Ramos (cell line): ENCODE results near the gene SDK2.

Experiments
- in situ Hi-C: fragments of 300-500 bp; cut with MboI; formaldehyde crosslinking; loops from one replicate; pipeline ENCODE4 v1.14.3; 2022; ENCODE audit warnings: low sequenced_read_pairs; ENCODE audit not compliant: unreplicated experiment

Gene SDK2

DNA sequence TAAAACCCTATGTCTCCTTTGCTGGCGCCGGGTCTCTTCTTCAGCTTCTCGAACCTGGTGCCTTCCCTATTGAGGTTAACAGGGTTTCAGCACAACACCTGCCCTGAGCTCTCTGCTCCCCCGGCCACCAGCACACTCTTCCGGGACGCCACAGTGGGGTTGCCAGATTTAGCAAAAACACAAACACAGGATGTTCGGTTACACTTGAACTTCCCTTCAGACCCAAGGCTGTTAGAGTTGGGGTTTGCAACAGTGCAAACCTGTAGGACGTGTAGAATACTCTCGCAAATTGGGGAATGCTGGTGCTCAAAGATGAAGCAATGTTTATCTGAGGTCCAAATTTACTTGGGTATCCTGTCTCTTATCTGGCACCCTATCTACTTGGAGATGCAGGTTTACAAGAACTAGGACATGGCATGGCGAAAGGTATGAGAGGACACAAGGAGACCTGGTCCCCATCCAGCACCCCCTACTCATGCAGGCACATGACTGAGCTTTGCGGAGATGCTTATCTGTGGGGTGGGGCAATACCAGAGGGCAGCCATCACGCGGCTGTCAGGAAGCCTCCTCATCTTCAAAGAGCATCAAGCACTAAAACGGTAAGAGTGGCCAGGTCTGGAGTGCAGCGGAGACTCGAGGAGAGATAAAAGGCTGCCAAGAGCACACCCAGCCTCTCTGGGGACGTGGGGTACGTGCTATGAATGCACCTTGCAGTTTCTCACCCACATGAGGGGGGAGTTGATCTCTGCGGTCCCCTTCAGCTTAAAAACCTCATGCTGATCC lies 52.8 kb downstream of the SDK2 start:
- in situ Hi-C loops: no loop called here

DNA sequence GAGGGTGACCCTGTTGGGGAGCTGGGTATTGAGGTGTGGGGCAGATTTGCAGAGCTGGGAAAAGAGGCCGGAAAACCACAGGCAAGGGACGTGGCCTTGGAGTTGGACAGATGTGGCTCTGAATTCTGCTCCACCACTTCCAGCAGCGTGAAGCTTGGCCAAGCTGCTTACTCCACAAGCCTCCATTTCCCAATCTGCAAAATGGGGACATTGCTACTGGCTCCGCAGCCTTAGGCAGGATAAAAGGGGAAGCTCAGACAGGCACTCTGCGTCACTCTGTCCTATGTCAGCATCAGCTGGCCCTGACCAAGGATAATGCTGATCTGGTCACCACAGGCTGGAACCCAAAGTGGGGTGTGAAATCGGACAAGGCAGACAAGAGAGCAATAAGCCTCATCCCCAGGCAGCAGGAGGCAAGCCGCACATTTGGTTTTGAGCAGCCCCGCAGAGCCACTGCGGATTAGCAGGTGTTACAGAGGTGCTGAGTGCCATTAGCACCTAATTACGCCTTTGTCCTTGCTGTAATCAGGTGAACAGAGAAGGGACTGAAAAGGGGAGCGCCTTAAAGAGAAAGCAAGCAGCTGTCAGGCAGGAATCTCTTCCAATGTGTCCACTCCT lies 54.8 kb downstream of the SDK2 start:
- in situ Hi-C loops: no loop called here

DNA sequence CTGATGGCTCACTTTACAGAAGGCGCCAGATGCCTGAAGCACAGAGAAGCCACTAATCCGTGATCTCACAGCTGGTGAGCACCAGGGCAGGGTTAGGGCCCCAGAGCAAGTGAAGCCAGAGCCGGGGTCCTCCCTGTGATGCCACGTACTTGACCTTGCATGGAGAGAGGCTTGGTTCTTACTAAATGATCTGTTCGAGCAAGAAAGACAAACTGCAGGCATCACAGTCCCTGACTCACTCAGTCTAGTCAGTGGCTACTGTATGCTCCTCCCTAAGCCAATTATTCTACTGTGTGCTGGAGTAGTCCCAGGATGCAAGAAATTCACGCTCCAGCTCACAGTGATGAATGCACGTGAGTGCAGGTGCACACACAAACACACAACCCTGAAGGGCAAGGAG lies 55.4 kb downstream of the SDK2 start:
- in situ Hi-C loops: no loop called here

DNA sequence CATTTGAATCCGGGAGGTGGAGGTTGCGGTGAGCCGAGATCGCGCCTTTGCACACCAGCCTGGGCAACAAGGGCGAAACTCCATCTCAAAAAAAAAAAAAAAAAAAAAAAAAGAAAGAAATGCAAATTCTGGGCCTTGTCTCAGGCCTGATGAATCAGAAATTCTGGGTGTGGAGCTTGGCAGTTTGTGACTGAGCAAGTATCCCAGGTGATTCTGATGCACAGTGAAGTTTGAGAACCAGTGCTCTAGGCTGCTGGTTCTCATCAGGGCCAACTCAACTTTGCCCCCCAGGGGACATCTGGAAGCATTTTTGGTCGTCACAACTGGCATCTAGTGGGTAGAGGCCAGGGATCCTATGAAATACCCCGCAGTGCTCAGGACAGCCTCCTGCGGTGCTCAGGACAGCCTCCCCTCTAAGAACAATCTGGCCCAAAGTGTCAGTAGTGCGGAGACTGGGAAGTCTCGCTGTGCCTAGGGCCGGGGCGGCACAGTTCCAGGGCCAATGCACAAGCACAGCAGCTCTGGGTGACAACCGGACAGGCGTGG lies 55.9 kb downstream of the SDK2 start:
- in situ Hi-C loops: no loop called here

DNA sequence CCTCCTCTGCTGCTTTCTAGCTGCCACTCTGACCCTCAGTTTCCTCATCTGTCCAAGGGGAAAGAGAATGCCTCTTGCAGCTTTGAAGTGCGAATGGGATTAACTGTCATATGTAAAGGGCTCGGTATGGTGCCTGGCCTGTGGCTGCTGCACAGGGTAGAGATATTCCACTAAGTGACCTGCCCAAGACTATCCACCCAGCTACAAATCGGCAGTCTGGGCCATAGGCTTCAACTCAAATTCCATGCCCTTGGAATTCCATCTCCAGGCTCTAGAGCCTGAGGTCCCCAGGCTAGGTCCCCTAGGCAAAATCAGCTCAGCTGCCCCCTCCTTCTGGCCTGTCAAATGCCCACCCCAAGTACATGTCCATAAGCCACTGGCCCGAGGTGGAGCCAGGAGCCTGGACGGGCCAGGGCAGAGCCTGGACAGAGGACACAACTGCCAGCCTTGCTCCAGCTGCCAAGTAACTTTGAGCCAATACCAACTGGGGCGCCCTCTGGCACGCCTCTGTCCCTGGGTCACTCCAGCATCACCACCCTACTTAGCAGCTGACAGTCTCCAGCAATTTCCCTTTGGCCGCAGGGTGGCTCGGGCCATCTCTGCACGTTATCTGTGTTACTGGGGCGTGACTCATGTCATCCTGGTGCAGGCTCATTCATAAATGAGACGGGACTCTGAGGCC lies 57.2 kb downstream of the SDK2 start:
- in situ Hi-C loops: no loop called here

DNA sequence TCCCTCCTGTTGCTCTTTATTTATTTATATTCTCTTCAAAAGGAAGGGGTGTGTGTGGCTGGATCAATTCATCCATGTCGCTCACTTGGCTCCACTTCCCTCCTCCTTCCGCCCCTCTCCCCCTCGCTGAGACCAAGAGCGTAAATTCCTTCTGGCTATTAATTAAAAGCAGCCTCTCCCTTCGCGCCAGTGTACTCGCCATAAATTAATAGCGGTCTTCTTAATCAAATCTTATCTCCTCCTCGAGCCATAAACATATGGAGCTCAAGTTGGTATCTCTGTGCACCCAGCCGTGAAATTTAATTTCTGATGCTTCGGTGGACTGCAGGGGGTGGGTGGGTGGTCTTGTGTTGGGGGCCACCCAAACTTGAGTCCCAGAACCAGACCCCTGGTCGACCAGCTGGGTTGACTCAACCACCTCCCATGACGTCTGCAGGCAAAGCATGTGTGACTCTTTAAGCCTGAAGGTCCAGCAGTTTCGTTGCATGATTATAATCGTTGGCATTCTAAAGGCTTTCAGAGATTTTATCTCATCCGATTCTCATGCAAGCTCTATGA lies 57.9 kb downstream of the SDK2 start:
- in situ Hi-C loops: no loop called here

DNA sequence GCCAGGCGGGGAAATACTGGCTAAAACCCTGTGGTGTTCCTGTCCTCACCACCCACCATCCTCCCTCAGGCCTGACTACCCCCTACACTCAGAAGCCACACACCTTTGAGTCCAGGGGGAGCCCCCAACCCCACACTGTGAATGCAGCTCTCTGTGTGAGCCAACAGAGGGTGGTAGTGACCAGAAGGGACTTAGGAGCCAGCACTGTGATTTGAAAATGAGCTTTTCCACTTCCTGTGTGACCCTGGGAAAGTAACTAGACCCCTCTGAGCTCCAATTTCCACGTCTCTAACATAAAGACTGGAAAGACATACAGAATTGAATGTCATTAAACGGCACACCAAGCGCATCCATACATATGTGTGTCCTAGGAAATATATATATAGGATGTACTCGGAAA lies 58.7 kb downstream of the SDK2 start:
- in situ Hi-C loops: no loop called here

DNA sequence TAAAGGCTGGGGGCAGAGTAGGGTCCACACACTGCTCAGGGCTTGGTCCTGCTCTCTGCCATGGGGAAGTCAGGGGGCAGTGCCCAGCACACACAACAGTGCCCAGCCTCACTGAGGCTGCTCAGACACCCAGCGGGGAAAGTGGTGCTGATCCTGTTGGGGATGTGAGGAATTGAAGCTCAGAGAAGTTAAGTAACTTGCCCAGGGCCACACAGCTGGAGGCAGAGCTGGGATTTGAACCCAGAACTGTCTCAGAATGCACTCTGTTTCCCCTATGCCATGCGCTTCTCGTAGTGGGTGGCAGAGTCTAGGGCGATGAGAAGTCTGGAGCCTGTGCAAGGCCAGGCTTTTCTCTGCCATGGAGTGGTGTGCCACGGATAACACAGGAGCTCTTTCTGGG lies 59.3 kb downstream of the SDK2 start:
- in situ Hi-C loops: no loop called here

DNA sequence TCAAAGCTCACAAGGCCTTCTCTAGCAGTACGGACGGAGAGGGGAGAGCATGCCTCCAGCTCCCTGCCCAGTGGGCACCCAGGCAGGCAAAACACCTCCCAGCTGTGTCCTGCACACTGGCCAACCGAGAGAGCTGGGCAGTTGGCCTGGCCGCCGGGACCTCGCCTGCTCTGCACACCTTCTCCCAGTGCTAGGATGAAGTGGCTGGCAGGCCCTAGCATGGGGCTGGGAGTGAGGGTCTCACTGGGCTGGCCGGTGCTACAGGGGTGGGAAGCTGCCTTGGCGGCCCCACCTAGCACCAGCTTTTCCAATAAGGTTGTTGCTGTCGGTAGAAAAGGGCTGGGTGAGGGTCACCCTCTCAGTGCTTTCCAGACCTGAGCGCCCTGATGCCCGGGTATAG lies 60.2 kb downstream of the SDK2 start:
- in situ Hi-C loops: no loop called here

DNA sequence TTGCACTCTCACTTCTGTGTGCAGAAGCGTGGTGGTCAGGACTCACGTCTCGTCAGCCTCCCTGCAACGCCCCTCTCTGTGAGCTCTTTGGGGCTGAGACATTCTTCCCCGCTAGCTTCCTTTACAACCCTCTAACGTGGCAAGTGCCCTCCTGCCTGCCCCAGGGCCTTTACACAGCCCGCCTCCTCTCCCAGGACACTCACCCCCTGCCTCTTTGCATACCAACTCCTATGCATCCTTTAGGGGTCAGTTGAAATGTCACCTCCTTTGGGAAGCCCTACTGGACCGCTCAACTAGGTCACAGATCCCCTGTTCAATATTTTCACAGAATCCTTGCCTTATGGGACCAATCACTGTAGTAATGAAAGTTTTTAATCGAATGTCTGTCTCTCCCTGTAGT lies 61.4 kb downstream of the SDK2 start:
- in situ Hi-C loops: no loop called here

DNA sequence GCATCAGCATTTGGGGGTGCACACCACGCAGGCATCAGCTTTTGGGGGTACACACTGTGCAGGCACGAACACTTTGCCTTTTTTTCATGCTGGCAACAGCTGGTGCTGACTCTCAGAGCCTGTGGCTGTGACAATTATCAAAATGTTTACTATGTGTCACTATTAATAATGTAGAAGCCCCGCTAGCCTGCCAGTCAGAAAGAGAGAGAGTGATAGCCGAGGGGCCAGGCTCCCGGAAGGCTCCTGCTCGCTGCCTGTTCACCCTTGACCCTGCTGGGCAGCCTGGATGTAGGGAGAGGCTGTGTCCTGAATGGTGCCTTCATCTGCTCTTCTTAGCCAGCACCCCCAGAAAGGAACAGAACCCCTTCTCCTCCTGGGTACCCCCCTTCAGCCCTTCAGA lies 61.9 kb downstream of the SDK2 start:
- in situ Hi-C loops: no loop called here

DNA sequence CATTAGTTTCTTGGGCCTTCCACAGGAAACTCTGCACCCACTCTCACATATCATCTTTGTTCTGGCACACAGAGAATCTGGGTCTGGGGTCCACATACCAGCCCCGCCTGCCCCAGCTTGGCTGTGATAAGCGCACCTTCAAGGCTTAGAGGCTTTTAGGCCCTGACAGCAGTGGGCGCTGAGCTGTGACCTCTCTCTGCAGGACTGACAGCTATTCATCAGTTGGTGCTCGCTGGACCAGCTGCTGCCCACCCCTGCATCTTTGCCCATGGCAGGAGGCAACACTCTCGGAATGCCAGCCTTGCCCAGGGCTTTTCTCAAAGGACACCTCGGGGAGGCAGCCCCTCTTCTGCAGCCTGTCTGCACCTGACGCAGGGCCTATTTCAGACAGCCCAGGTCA lies 62.9 kb downstream of the SDK2 start:
- in situ Hi-C loops: no loop called here

DNA sequence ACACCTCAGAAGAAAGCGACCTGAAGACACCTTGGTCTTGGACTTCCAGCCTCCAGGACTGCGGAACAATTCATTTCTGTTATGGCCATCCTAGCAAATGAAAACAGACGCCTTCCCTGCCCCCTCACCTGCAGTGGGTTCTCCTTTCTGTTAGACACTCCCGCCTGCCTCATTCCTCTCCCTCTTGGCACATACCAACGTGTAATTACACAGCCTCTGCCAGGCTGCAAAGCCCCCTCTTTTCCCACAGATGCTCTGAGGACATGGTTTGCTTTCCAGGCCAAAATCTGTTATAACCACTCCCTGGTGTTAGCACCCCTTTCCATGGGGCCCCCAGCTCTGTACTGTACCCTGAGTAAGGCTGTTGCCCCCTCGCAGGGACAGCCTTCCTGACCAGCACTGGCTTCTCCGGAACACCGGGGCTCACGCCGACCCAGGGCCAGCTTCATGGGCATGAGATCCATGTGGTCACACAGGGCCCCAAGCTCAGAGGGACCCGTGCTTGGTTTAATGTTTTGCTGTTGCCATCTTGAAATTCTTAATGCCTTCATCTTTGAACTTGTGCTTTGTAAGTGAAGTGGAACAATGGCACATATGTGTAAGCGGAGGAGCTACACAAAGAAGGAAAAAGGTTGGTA lies 64.1 kb downstream of the SDK2 start:
- in situ Hi-C loops: no loop called here

DNA sequence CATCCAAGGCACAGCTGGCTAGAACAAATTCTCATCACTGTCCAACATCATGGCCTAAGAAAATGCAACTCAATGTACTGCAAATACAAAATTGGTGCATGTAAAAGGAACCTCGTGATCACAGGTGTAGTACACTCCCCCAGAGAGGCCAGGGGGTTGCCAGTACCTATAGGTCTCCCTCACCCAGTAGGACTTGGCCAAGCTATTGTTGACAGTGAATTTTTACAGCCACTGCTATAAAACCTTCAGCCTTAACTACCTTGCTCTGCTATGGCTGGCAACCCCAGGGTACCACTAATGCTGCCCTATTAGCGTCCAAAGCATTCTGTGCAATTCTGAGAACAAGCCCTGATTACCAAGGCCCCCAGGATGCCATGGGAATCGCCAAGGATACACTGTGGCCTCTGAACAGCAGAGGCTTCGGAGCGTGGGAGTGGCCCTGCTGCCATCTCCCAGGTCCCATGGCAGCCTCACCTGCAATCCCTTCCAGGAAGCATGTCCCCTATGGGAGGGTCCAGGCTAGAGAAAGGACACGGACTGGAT lies 67.6 kb downstream of the SDK2 start:
- in situ Hi-C loops: no loop called here

DNA sequence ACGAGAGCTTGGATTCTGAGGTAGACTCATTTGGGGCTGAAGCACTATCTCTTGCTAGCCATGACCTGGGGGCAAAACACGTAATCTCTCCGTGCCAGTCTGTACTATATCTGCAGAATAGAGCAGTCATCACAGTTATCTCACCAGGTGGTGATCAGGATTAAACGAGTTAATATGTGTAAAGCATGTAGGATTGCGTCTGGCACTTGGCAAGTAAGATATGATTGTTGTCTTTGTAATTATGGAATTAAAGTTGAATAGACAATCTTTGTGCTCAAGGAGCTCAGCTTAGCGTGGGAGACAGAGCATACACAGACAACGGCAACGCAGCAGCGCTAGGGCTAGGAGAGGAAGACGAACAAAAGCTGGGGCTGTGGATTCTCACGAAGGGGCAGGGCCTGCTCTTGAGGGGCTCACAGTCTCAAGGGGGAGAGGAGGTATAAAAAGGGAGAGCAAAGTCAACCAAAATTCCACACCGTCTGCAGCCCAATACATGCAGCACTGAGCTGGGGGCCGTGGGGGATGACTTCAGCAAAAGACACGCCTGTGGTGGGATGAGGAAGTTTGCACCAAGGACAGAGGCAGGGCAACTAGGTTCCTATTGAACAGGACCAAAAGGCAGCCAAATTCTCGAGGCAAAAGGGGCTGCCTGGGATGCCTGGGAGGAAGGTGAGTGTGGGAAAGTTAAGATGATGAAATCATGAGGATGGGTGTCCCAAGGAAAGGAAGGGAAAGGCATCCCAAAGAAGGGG lies 68.6 kb downstream of the SDK2 start:
- in situ Hi-C loops: no loop called here

DNA sequence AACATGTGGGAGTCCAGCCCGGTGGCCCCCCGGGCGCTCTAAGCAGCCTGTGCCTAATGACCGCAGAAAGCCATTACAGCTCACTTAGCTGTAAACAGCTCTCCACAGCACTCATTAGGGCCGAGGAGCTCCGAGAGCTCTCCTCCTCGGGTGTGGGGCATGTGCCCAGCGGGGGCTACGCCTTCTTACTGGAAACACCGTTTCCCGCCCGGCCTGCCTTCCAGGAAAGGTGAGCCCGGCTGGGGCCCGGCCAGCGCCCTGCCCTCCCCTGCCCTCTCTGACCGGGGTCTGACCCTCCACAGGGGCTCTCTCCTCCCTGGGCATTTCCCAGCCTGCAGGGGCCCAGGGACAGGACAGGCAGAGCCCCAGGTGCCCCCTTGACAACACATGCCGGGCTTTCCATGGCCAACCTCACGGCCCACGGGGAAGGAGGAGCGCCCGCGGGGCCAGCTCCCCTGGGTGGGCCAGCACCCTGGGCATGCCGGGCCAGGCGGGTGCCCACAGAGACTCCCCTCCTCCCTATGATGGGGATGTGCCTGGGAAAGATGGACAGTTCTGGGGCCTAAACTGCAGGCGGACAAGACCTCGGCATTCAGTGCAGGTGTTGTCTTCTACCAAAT lies 72.6 kb downstream of the SDK2 start:
- in situ Hi-C loops: no loop called here

DNA sequence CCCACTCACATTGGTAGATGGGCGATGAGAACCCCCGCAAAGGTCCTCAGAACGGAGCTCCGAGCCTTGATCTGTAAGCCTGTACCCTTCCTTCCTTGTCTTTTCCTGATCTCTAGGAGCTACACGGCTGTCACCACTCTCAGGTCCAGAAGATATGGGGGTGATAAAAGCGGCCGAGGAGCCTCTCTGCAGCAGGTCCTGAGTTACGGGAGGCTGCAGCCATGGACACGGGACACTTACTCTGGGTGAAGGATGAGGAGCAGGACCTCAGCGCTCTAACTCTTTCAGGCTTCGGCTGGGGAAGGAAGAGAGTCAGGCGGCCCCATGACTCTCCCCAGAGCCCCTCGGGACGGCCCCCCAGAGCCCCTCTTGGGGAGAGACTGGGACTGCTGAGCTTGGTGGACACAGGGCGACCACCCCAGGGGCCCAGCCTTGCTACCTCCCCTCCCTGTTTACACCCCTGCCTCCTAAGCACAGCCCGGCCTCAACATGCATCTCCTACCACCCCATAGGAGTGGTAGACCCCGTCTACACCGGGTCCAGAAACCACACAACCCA lies 74.4 kb downstream of the SDK2 start:
- in situ Hi-C loops: no loop called here

DNA sequence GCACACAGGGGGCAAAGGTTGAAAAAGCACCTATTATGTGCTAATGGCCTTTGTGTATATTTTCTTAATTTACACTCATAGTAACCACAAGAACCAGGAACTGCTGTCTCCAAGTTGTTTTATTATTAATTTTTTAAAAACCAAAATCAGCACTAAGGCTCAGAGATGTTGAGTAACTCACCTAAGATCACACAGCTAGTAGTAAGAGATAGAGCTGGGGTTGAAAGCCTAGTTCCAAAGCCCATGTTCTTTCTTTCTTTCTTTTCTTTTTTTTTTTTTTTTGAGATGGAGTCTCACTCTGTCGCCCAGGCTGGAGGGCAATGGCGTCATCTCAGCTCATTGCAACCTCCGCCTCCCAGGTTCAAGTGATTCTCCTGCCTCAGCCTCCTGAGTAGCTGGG lies 75.3 kb downstream of the SDK2 start:
- in situ Hi-C loops: no loop called here
